Kidney (tissue), 14 donors: Measurements from ENCODE around the gene RGS6. TPM values are rescaled to one million over a fixed set of nuclear protein-coding genes. Genes with fewer than 3 reads are reported as not detected.
A peak's percentile ranks its signal among the peaks of the same experiment; 100 is the strongest.

ENCODE experiments used
- DNase-seq, 5 donors: peaks; one replicate each; pipeline ENCODE4 v3.0.0-alpha.2; 2013 to 2020
- FAIRE-seq: peaks from 2 replicates; lab custom pipeline; 2012; peaks lifted over from hg19 to GRCh38; lab: Jason Lieb, UNC
- H3K27ac ChIP-seq, 2 donors: one replicate each; pipeline ENCODE4 v1.7.0; 2013; ENCODE audit warnings: low read depth in 2 of 2, low read length in 2 of 2, inconsistent platforms in 1 of 2
- H3K27me3 ChIP-seq: one replicate; pipeline ENCODE4 v1.7.1; 2013; ENCODE audit warnings: low read length, inconsistent platforms; ENCODE audit not compliant: control insufficient read depth, insufficient read depth
- H3K36me3 ChIP-seq, 3 donors: one replicate each; pipeline versions ENCODE4 v1.7.0 to v1.7.1; 2013; ENCODE audit warnings: low read length in 3 of 3, control low read depth in 1 of 3, inconsistent platforms in 1 of 3; ENCODE audit not compliant: insufficient read depth in 3 of 3, control insufficient read depth in 2 of 3
- H3K4me1 ChIP-seq, 3 donors: one replicate each; pipeline versions ENCODE4 v1.7.0 to v1.7.1; 2013; ENCODE audit warnings: low read length in 3 of 3, inconsistent platforms in 1 of 3, low read depth in 1 of 3; ENCODE audit not compliant: control insufficient read depth in 2 of 3, insufficient read depth in 2 of 3
- H3K4me3 ChIP-seq, 3 donors: one replicate each; pipeline versions ENCODE4 v1.7.0 to v1.8.1; 2013; ENCODE audit warnings: low read length in 3 of 3, control low read depth in 1 of 3, inconsistent platforms in 1 of 3
- H3K9ac ChIP-seq, 3 donors: one replicate each; pipeline versions ENCODE4 v1.7.0 to v1.7.1; 2013; ENCODE audit warnings: low read length in 3 of 3, control low read depth in 1 of 3, inconsistent platforms in 1 of 3
- H3K9me3 ChIP-seq, 3 donors: one replicate each; pipeline versions ENCODE4 v1.7.0 to v1.7.1; 2013; ENCODE audit warnings: low read length in 3 of 3, control low read depth in 1 of 3, inconsistent platforms in 1 of 3; ENCODE audit not compliant: control insufficient read depth in 2 of 3, insufficient read depth in 1 of 3
- CTCF ChIP-seq: IDR thresholded peaks from 3 replicates; pipeline ENCODE4 v1.5.1; 2012; ENCODE audit warnings: mild to moderate bottlenecking, moderate library complexity, borderline replicate concordance; ENCODE audit not compliant: insufficient read depth; ENCODE audit errors: extremely low read depth
- intact Hi-C: fragments of 100-400 bp; cut with DNase I; formaldehyde crosslinking; loops from one replicate; pipeline ENCODE4 v1.11.1; 2022
- polyA plus RNA-seq: library from polyadenylated mRNA; stranded (reverse); fragments of 350-450 nt; fragmentation: Illumina TruSeq; extraction: RNeasy Lipid Tissue Mini Kit (QIAGEN cat#74804); gene quantifications from one replicate; pipeline ENCODE4 v1.2.3, GENCODE V29; 2014; ENCODE audit warnings: low read depth, low replicate concordance; ENCODE audit not compliant: insufficient read depth
- total RNA-seq: library from RNA; stranded (reverse); fragmentation: NEBNext Ultra II Directional; extraction: Animal tissue kit (Norgen Biotek cat#: 25700); gene quantifications from one replicate; pipeline ENCODE4 v1.2.1, GENCODE V29; 2021
- donor health status: control.
- donor health status: control.
- donor health status: control.
- donor health status: control.
- donor health status: control.
- donor health status: DM: yes; HTN: yes; CAD: no.
- donor health status: Normal renal cell carcinoma (clear cell type).

The RGS6 gene
- total and polyA plus RNA-seq, 2 donors from 2014 or later = 1.1 to 1.4 TPM

GRCh38 chr14:72611506-72611905 is 679.3 kb downstream of the RGS6 start:
- Histone ChIP-seq H3K9ac (no peak overlapping the region), H3K4me3 (no peak overlapping the region), H3K36me3 (no peaks in the 10 kb centered on the region), H3K4me1 (peaks cover 3 to 6% (median 6%) of the 10 kb centered on the region in 3 donors), H3K27ac (no peak overlapping the region), H3K9me3 (no peaks in the 10 kb centered on the region), H3K27me3 (no peaks in the 10 kb centered on the region)
- DNase-seq = no peak
- no peak for FAIRE-seq
- intact Hi-C loops = no loop called here
- no peak for TF ChIP-seq CTCF

- Histone ChIP-seq H3K27ac (no peak overlapping the region), H3K4me1 (peaks cover 4 to 8% (median 6%) of the 10 kb centered on the region in 3 donors), H3K4me3 (no peak overlapping the region), H3K9me3 (no peaks in the 10 kb centered on the region), H3K36me3 (no peaks in the 10 kb centered on the region), H3K27me3 (no peaks in the 10 kb centered on the region), H3K9ac (no peak overlapping the region)
- DNase-seq (no peak), FAIRE-seq (no peak)
- intact Hi-C loops = no loop called here
- no peak for TF ChIP-seq CTCF
Observed at GRCh38 chr14:72612041-72612440, 679.8 kb downstream of the RGS6 start.

- FAIRE-seq = no peak
- H3K27ac ChIP-seq = no peak overlapping the region
- H3K9ac ChIP-seq = no peak overlapping the region
Observed at GRCh38 chr14:72613231-72613974, 681.2 kb downstream of the RGS6 start.

More at GRCh38 chr14:72613231-72613974, 681.2 kb downstream of the RGS6 start:
- Histone ChIP-seq H3K4me3 (no peak overlapping the region), H3K27me3 (no peaks in the 10 kb centered on the region), H3K9me3 (no peaks in the 10 kb centered on the region), H3K4me1 (peaks cover 6 to 8% (median 7%) of the 10 kb centered on the region in 3 donors), H3K36me3 (no peaks in the 10 kb centered on the region)
- intact Hi-C loops = no loop called here
- no peak for TF ChIP-seq CTCF
- peak in 2 of 5 donors; percentile 70 to 82 for DNase-seq
